Spleen (tissue), 7 donors: Measurements from ENCODE around the gene EAPP.

Experiments
- CTCF ChIP-seq, 11 experiments: fragments of 200-600 bp in 7 of 11; fragments of 450-650 bp in 4 of 11; sonication (generic) in 4 of 11; IDR thresholded peaks in 8 of 11; conservative IDR thresholded peaks in 3 of 11; 1 replicate in 7 of 11; 2 replicates in 4 of 11; pipeline versions ENCODE4 v1.4.0 to v1.8.0; 2016 to 2021; ENCODE audit warnings: antibody characterized with exemption in 11 of 11, inconsistent platforms in 4 of 11, mild to moderate bottlenecking in 1 of 11
- POLR2A ChIP-seq, 3 donors: fragments of 450-650 bp; IDR thresholded peaks; one replicate each; pipeline ENCODE4 v1.5.1; 2017; ENCODE audit warnings: antibody characterized with exemption in 3 of 3, mild to moderate bottlenecking in 1 of 3
- donor health status: DM: no; HTN: no; CAD: no; lungs with moderate emphysema.
- donor health status: DM: no; HTN: no; CAD: no.
- donor health status: DM: no; HTN: no; CAD: no.

- TF ChIP-seq POLR2A (IDR thresholded peaks at IDR 0.05) (no peak), CTCF (IDR thresholded peaks at IDR 0.05 in 8 of 11, conservative IDR thresholded peaks at IDR 0.05 in 3 of 11) (no peak)
These were observed 15.2 kb upstream of the EAPP start for GRCh38 chr14:34554540-34555250.
